Activated naive CD4-positive, alpha-beta T cell treated with anti-CD3 and anti-CD28 coated beads, Interleukin-2, amount 50 U/mL, for 16 hours (primary cell): ENCODE data around the gene ATRIP.

ENCODE experiments used
- DNase-seq: peaks from one replicate; pipeline ENCODE4 v3.0.0-alpha.2; 2020

Gene ATRIP

GRCh38 chr3:48410205-48411040, 36.1 kb upstream of the ATRIP start:
- no peak for DNase-seq

- DNase-seq, result no peak
Measured at GRCh38 chr3:48411041-48411588, 35.4 kb upstream of the ATRIP start.

GRCh38 chr3:48411606-48412374, 34.7 kb upstream of the ATRIP start:
- DNase-seq, result no peak

- DNase-seq, result no peak
Measured at GRCh38 chr3:48412375-48413001, 34.0 kb upstream of the ATRIP start.

- no peak for DNase-seq
Measured at GRCh38 chr3:48413086-48413485, 33.5 kb upstream of the ATRIP start.

- DNase-seq, result no peak
Measured at GRCh38 chr3:48413611-48414010, 32.9 kb upstream of the ATRIP start.

- no peak for DNase-seq
Measured at GRCh38 chr3:48414376-48415250, 31.9 kb upstream of the ATRIP start.

GRCh38 chr3:48415251-48415953, 31.1 kb upstream of the ATRIP start:
- DNase-seq, result no peak

- DNase-seq, result no peak
Measured at GRCh38 chr3:48416091-48416505, 30.4 kb upstream of the ATRIP start.

GRCh38 chr3:48416546-48416945, 30.0 kb upstream of the ATRIP start:
- DNase-seq, result no peak

GRCh38 chr3:48417529-48418108, 28.9 kb upstream of the ATRIP start:
- DNase-seq, result no peak

GRCh38 chr3:48418140-48418539, 28.4 kb upstream of the ATRIP start:
- no peak for DNase-seq

- DNase-seq, result no peak
Measured at GRCh38 chr3:48418651-48419050, 27.9 kb upstream of the ATRIP start.

GRCh38 chr3:48419149-48419548, 27.4 kb upstream of the ATRIP start:
- DNase-seq, result no peak

GRCh38 chr3:48419597-48419996, 26.9 kb upstream of the ATRIP start:
- no peak for DNase-seq

GRCh38 chr3:48420561-48420960, 26.0 kb upstream of the ATRIP start:
- DNase-seq, result no peak

GRCh38 chr3:48422272-48422671, 24.3 kb upstream of the ATRIP start:
- DNase-seq, result no peak

GRCh38 chr3:48422681-48423080, 23.9 kb upstream of the ATRIP start:
- DNase-seq, result no peak

- no peak for DNase-seq
Measured at GRCh38 chr3:48423241-48423882, 23.2 kb upstream of the ATRIP start.

GRCh38 chr3:48423883-48424695, 22.4 kb upstream of the ATRIP start:
- DNase-seq, result no peak
